ENCODE measurements around the gene ZCCHC4.
A peak's percentile ranks its signal among the peaks of the same experiment; 100 is the strongest.

The ZCCHC4 gene

DNA sequence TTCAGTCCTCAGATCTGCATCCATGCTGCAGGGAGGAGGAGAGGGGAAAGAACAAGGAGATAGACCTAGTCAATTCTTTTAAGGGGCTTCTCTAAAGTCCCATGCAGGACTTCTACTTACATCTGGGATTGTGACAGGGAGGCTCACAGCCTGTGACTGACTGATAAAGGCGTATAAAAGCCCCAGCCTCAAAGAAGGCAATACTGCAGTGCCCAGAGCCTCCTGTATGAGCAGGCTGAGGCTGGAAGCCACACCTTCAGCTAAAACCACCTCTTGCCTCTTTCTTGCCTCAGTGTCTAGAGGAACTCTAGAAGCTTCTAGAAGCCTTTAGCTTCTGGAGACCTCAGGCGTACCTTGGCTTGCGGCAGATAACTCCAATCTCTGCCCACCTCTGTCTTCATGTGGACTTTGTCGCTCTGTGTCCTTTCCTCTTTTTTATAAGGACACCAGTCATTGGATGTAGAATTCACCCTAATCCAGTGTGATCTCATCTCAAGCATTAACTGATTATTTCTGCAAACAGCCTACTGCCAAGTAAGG is 6.0 kb upstream of the ZCCHC4 start:
- H2BK120ac ChIP-seq (ENCODE audit: low read depth, low read length) = no peak overlapping the region
- no peak for DNase-seq (ENCODE audit: low spot score)

GRCh38 chr4:25307596-25307995 is 5.0 kb upstream of the ZCCHC4 start:
- Histone ChIP-seq H3K4ac (ENCODE audit: low read length) (no peak overlapping the region), H2AFZ (ENCODE audit: low read length) (peak overlapping the region; percentile 72), H3K4me3 (ENCODE audit: low read length in 2 of 2) (no peak overlapping the region), H3K9ac (ENCODE audit: low read depth, low read length, poor library complexity) (peak overlapping the region; percentile 66), H2BK120ac (ENCODE audit: low read depth, low read length) (no peak overlapping the region), H3K18ac (ENCODE audit: low read length) (no peak overlapping the region), H2AK5ac (ENCODE audit: low read depth, low read length) (no peak overlapping the region), H4K91ac (ENCODE audit: low read depth, low read length, poor library complexity) (no peak overlapping the region), H3K23ac (ENCODE audit: low read depth, low read length, poor library complexity) (no peak overlapping the region), H2BK15ac (ENCODE audit: low read length) (no peak overlapping the region), H3K14ac (ENCODE audit: low read length) (no peak overlapping the region), H3K4me1 (ENCODE audit: control insufficient read depth in 2 of 2, insufficient read depth in 1 of 2, low read depth in 1 of 2, low read length in 2 of 2) (no peaks in the 10 kb centered on the region), H3K27ac (replicated peaks; ENCODE audit: low read length) (no peak overlapping the region), H2BK5ac (ENCODE audit: low read length) (no peak overlapping the region), H2BK12ac (ENCODE audit: low read length) (no peak overlapping the region), H3K79me1 (ENCODE audit: low read depth, low read length) (no peaks in the 10 kb centered on the region), H4K8ac (ENCODE audit: low read depth, low read length) (no peak overlapping the region), H3K27me3 (ENCODE audit: control insufficient read depth in 3 of 3, insufficient read depth in 3 of 3, low read depth in 1 of 3, low read length in 3 of 3) (no peaks in the 10 kb centered on the region), H3K36me3 (replicated peaks in 1 of 2; ENCODE audit: control insufficient read depth in 2 of 2, insufficient read depth in 2 of 2, low read length in 2 of 2) (no peaks in the 10 kb centered on the region), H3K9me3 (replicated peaks in 1 of 2; ENCODE audit: control insufficient read depth in 2 of 2, insufficient read depth in 1 of 2, low read depth in 1 of 2, low read length in 2 of 2) (no peaks in the 10 kb centered on the region), H3K4me2 (ENCODE audit: insufficient read depth, low read length, poor library complexity, severe bottlenecking) (no peak overlapping the region)
- DNase-seq (ENCODE audit: low spot score) = no peak
- WGBS, 2 donors (ENCODE audit: extremely low coverage in 2 of 2, insufficient read length in 2 of 2, insufficient replicate concordance in 1 of 2) = no CpG with 5 or more reads among the region's 7 CpGs

More for the DNA sequence above, 6.0 kb upstream of the ZCCHC4 start:
- no peaks in the 10 kb centered on the region for H3K27me3 ChIP-seq (ENCODE audit: control insufficient read depth in 3 of 3, insufficient read depth in 3 of 3, low read depth in 1 of 3, low read length in 3 of 3)
- no peak overlapping the region for H2BK15ac ChIP-seq (ENCODE audit: low read length)
- H3K23ac ChIP-seq (ENCODE audit: low read depth, low read length, poor library complexity) = no peak overlapping the region
- H3K4ac ChIP-seq (ENCODE audit: low read length) = no peak overlapping the region
- no peaks in the 10 kb centered on the region for H3K4me1 ChIP-seq (ENCODE audit: control insufficient read depth in 2 of 2, insufficient read depth in 1 of 2, low read depth in 1 of 2, low read length in 2 of 2)
- H3K18ac ChIP-seq (ENCODE audit: low read length) = no peak overlapping the region
- no peak overlapping the region for H2BK5ac ChIP-seq (ENCODE audit: low read length)
- H3K4me2 ChIP-seq (ENCODE audit: insufficient read depth, low read length, poor library complexity, severe bottlenecking) = no peak overlapping the region
- H3K14ac ChIP-seq (ENCODE audit: low read length) = no peak overlapping the region
- no peak overlapping the region for H3K9ac ChIP-seq (ENCODE audit: low read depth, low read length, poor library complexity)
- no peak overlapping the region for H4K91ac ChIP-seq (ENCODE audit: low read depth, low read length, poor library complexity)
- no peak overlapping the region for H2AK5ac ChIP-seq (ENCODE audit: low read depth, low read length)
- H2BK12ac ChIP-seq (ENCODE audit: low read length) = no peak overlapping the region
- H3K79me1 ChIP-seq (ENCODE audit: low read depth, low read length) = no peaks in the 10 kb centered on the region
- no peak overlapping the region for H3K4me3 ChIP-seq (ENCODE audit: low read length in 2 of 2)
- no peaks in the 10 kb centered on the region for H3K36me3 ChIP-seq (replicated peaks in 1 of 2; ENCODE audit: control insufficient read depth in 2 of 2, insufficient read depth in 2 of 2, low read length in 2 of 2)
- H3K9me3 ChIP-seq (replicated peaks in 1 of 2; ENCODE audit: control insufficient read depth in 2 of 2, insufficient read depth in 1 of 2, low read depth in 1 of 2, low read length in 2 of 2) = no peaks in the 10 kb centered on the region
- H3K27ac ChIP-seq (replicated peaks; ENCODE audit: low read length) = no peak overlapping the region
- H4K8ac ChIP-seq (ENCODE audit: low read depth, low read length) = no peak overlapping the region
- H2AFZ ChIP-seq (ENCODE audit: low read length) = no peak overlapping the region
- no CpG with 5 or more reads among the region's 4 CpGs for WGBS, 2 donors (ENCODE audit: extremely low coverage in 2 of 2, insufficient read length in 2 of 2, insufficient replicate concordance in 1 of 2)

- H3K9ac ChIP-seq (ENCODE audit: low read depth, low read length, poor library complexity) = no peak overlapping the region
- no peaks in the 10 kb centered on the region for H3K79me1 ChIP-seq (ENCODE audit: low read depth, low read length)
- H3K4me2 ChIP-seq (ENCODE audit: insufficient read depth, low read length, poor library complexity, severe bottlenecking) = no peak overlapping the region
- H3K4me3 ChIP-seq (ENCODE audit: low read length in 2 of 2) = no peak overlapping the region
- no peak overlapping the region for H2BK15ac ChIP-seq (ENCODE audit: low read length)
- H3K9me3 ChIP-seq (replicated peaks in 1 of 2; ENCODE audit: control insufficient read depth in 2 of 2, insufficient read depth in 1 of 2, low read depth in 1 of 2, low read length in 2 of 2) = no peaks in the 10 kb centered on the region
- no peak overlapping the region for H2AK5ac ChIP-seq (ENCODE audit: low read depth, low read length)
- no peak overlapping the region for H2BK5ac ChIP-seq (ENCODE audit: low read length)
- DNase-seq (ENCODE audit: low spot score) = no peak
- no peak overlapping the region for H2BK12ac ChIP-seq (ENCODE audit: low read length)
- no peak overlapping the region for H4K8ac ChIP-seq (ENCODE audit: low read depth, low read length)
- no peak overlapping the region for H3K14ac ChIP-seq (ENCODE audit: low read length)
- H2AFZ ChIP-seq (ENCODE audit: low read length) = peak overlapping the region; percentile 72
- no peak overlapping the region for H4K91ac ChIP-seq (ENCODE audit: low read depth, low read length, poor library complexity)
- no peaks in the 10 kb centered on the region for H3K36me3 ChIP-seq (replicated peaks in 1 of 2; ENCODE audit: control insufficient read depth in 2 of 2, insufficient read depth in 2 of 2, low read length in 2 of 2)
- no CpG with 5 or more reads among the region's 2 CpGs for WGBS, 2 donors (ENCODE audit: extremely low coverage in 2 of 2, insufficient read length in 2 of 2, insufficient replicate concordance in 1 of 2)
- H3K27me3 ChIP-seq (ENCODE audit: control insufficient read depth in 3 of 3, insufficient read depth in 3 of 3, low read depth in 1 of 3, low read length in 3 of 3) = no peaks in the 10 kb centered on the region
- no peak overlapping the region for H3K18ac ChIP-seq (ENCODE audit: low read length)
- H3K27ac ChIP-seq (replicated peaks; ENCODE audit: low read length) = no peak overlapping the region
- H3K23ac ChIP-seq (ENCODE audit: low read depth, low read length, poor library complexity) = no peak overlapping the region
- H3K4ac ChIP-seq (ENCODE audit: low read length) = no peak overlapping the region
- H2BK120ac ChIP-seq (ENCODE audit: low read depth, low read length) = no peak overlapping the region
- no peaks in the 10 kb centered on the region for H3K4me1 ChIP-seq (ENCODE audit: control insufficient read depth in 2 of 2, insufficient read depth in 1 of 2, low read depth in 1 of 2, low read length in 2 of 2)
Observed at GRCh38 chr4:25308306-25308705, 4.3 kb upstream of the ZCCHC4 start.

GRCh38 chr4:25308761-25309160 is 3.8 kb upstream of the ZCCHC4 start:
- no peak overlapping the region for H2BK5ac ChIP-seq (ENCODE audit: low read length)
- H3K36me3 ChIP-seq (replicated peaks in 1 of 2; ENCODE audit: control insufficient read depth in 2 of 2, insufficient read depth in 2 of 2, low read length in 2 of 2) = no peaks in the 10 kb centered on the region
- no peak overlapping the region for H2BK15ac ChIP-seq (ENCODE audit: low read length)
- no peak overlapping the region for H2AFZ ChIP-seq (ENCODE audit: low read length)
- H3K23ac ChIP-seq (ENCODE audit: low read depth, low read length, poor library complexity) = no peak overlapping the region
- no peak overlapping the region for H3K4me2 ChIP-seq (ENCODE audit: insufficient read depth, low read length, poor library complexity, severe bottlenecking)
- peaks cover 3% of the 10 kb centered on the region for H3K79me1 ChIP-seq (ENCODE audit: low read depth, low read length)
- no peak overlapping the region for H3K9ac ChIP-seq (ENCODE audit: low read depth, low read length, poor library complexity)
- no peaks in the 10 kb centered on the region for H3K9me3 ChIP-seq (replicated peaks in 1 of 2; ENCODE audit: control insufficient read depth in 2 of 2, insufficient read depth in 1 of 2, low read depth in 1 of 2, low read length in 2 of 2)
- no peak overlapping the region for H2BK12ac ChIP-seq (ENCODE audit: low read length)
- H3K4me1 ChIP-seq (ENCODE audit: control insufficient read depth in 2 of 2, insufficient read depth in 1 of 2, low read depth in 1 of 2, low read length in 2 of 2) = peaks cover 0 to 2% of the 10 kb centered on the region in 2 donors
- no peak overlapping the region for H3K27ac ChIP-seq (replicated peaks; ENCODE audit: low read length)
- H3K4ac ChIP-seq (ENCODE audit: low read length) = no peak overlapping the region
- H3K14ac ChIP-seq (ENCODE audit: low read length) = no peak overlapping the region
- no peak overlapping the region for H3K4me3 ChIP-seq (ENCODE audit: low read length in 2 of 2)
- H2BK120ac ChIP-seq (ENCODE audit: low read depth, low read length) = no peak overlapping the region
- WGBS, 2 donors (ENCODE audit: extremely low coverage in 2 of 2, insufficient read length in 2 of 2, insufficient replicate concordance in 1 of 2) = no CpG with 5 or more reads among the region's 7 CpGs
- no peak overlapping the region for H4K91ac ChIP-seq (ENCODE audit: low read depth, low read length, poor library complexity)
- H3K18ac ChIP-seq (ENCODE audit: low read length) = no peak overlapping the region
- no peak overlapping the region for H2AK5ac ChIP-seq (ENCODE audit: low read depth, low read length)
- no peak overlapping the region for H4K8ac ChIP-seq (ENCODE audit: low read depth, low read length)
- no peak for DNase-seq (ENCODE audit: low spot score)
- H3K27me3 ChIP-seq (ENCODE audit: control insufficient read depth in 3 of 3, insufficient read depth in 3 of 3, low read depth in 1 of 3, low read length in 3 of 3) = no peaks in the 10 kb centered on the region

Measured in neuronal stem cell (in vitro differentiated cells).